Endodermal cell (in vitro differentiated cells): ENCODE measurements around the gene DDR2. TPM values are rescaled to one million over a fixed set of nuclear protein-coding genes. Genes with fewer than 3 reads are reported as not detected.

ENCODE experiments used
- DNase-seq: peaks from one replicate; pipeline ENCODE4 v3.0.0-alpha.2; 2017
- H3K27ac ChIP-seq: 2 replicates; pipeline ENCODE4 v1.5.1; 2013; ENCODE audit warnings: mild to moderate bottlenecking, low read depth, low read length, moderate library complexity
- H3K27me3 ChIP-seq: 2 replicates; pipeline ENCODE4 v1.6.1; 2013; ENCODE audit warnings: mild to moderate bottlenecking, low read length, moderate library complexity; ENCODE audit not compliant: insufficient read depth, control insufficient read depth, poor library complexity, severe bottlenecking
- H3K36me3 ChIP-seq: 2 replicates; pipeline ENCODE4 v1.7.0; 2013; ENCODE audit warnings: mild to moderate bottlenecking, low read length, moderate library complexity; ENCODE audit not compliant: control insufficient read depth, insufficient read depth
- H3K4me1 ChIP-seq: one replicate; pipeline ENCODE4 v1.7.0; 2013; ENCODE audit warnings: low read length; ENCODE audit not compliant: control insufficient read depth, insufficient read depth
- H3K4me3 ChIP-seq: 2 replicates; pipeline ENCODE4 v1.5.1; 2013; ENCODE audit warnings: mild to moderate bottlenecking, low read length, moderate library complexity
- H3K9ac ChIP-seq: 2 replicates; pipeline ENCODE4 v1.6.1; 2013; ENCODE audit warnings: mild to moderate bottlenecking, low read length, moderate library complexity; ENCODE audit not compliant: poor library complexity, severe bottlenecking; ENCODE audit errors: extremely low read depth
- H3K9me3 ChIP-seq: 2 replicates; pipeline ENCODE4 v1.6.1; 2013; ENCODE audit warnings: mild to moderate bottlenecking, low read length, moderate library complexity; ENCODE audit not compliant: control insufficient read depth
- H3K27ac Mint-ChIP-seq: 2 replicates; pipeline ENCODE4 v1.8.0; 2020; ENCODE audit warnings: mixed read lengths
- H3K27me3 Mint-ChIP-seq: 2 replicates; pipeline ENCODE4 v1.8.0; 2021; ENCODE audit warnings: mild to moderate bottlenecking, mixed read lengths; ENCODE audit not compliant: insufficient read depth
- H3K36me3 Mint-ChIP-seq: 2 replicates; pipeline ENCODE4 v1.8.0; 2020; ENCODE audit warnings: low read depth, mixed read lengths
- H3K4me1 Mint-ChIP-seq: 2 replicates; pipeline ENCODE4 v1.8.0; 2020; ENCODE audit warnings: mixed read lengths
- H3K4me3 Mint-ChIP-seq: 2 replicates; pipeline ENCODE4 v1.8.0; 2020; ENCODE audit warnings: mild to moderate bottlenecking, moderate library complexity, mixed read lengths
- H3K9me3 Mint-ChIP-seq: 2 replicates; pipeline ENCODE4 v1.8.0; 2020; ENCODE audit warnings: mild to moderate bottlenecking, mixed read lengths
- CTCF ChIP-seq: fragments of 200-600 bp; sonication (generic); conservative IDR thresholded peaks from 2 replicates; pipeline ENCODE4 v1.5.0; 2021; ENCODE audit warnings: antibody characterized with exemption, mild to moderate bottlenecking
- WGBS, 2 experiments: methylation state at CpG; one replicate each; pipeline versions ENCODE4 v1.1.5 to v1.1.7; 2013; ENCODE audit warnings: missing lambda C conversion rate in 2 of 2, mixed read lengths in 1 of 2; ENCODE audit not compliant: insufficient coverage in 1 of 2, insufficient read length in 1 of 2; 5-methylcytosine and 5-hydroxymethylcytosine counted together
- total RNA-seq, 2 donors: library from RNA; stranded (reverse); fragmentation: NEBNext Ultra II Directional in 1 of 2; extraction: Animal tissue kit (Norgen Biotek cat#: 25700) in 1 of 2; gene quantifications; 2 replicates in 1 of 2; 3 replicates in 1 of 2; pipeline ENCODE4 v1.2.1, GENCODE V29; 2021

DDR2 gene
- total RNA-seq, 2 donors from 2014 or later: 0.26 to 0.55 TPM

- no peak overlapping the region for H3K9ac ChIP-seq
- H3K27ac Mint-ChIP-seq: no peak overlapping the region
- H3K4me3 ChIP-seq: no peak overlapping the region
- H3K4me1 ChIP-seq: no peaks in the 10 kb centered on the region
- no peak overlapping the region for H3K4me3 Mint-ChIP-seq
- DNase-seq: no peak
- H3K36me3 ChIP-seq: no peaks in the 10 kb centered on the region
- H3K27me3 Mint-ChIP-seq: no peaks in the 10 kb centered on the region
- no peak for TF ChIP-seq CTCF
- no peaks in the 10 kb centered on the region for H3K4me1 Mint-ChIP-seq
- no peaks in the 10 kb centered on the region for H3K27me3 ChIP-seq
- no peak overlapping the region for H3K27ac ChIP-seq
- no peaks in the 10 kb centered on the region for H3K9me3 Mint-ChIP-seq
- H3K36me3 Mint-ChIP-seq: no peaks in the 10 kb centered on the region
- WGBS, 2 experiments: 80 to 97% methylated on average over 2 of the region's 2 CpGs
- no peaks in the 10 kb centered on the region for H3K9me3 ChIP-seq
Measured at GRCh38 chr1:162641114-162641513, 8.8 kb downstream of the DDR2 start.

GRCh38 chr1:162644986-162645314 lies 12.7 kb downstream of the DDR2 start:
- Histone ChIP-seq H3K4me3 (no peak overlapping the region), H3K4me1 (no peaks in the 10 kb centered on the region), H3K27ac (no peak overlapping the region), H3K27me3 (no peaks in the 10 kb centered on the region), H3K36me3 (no peaks in the 10 kb centered on the region), H3K9ac (no peak overlapping the region), H3K9me3 (no peaks in the 10 kb centered on the region)
- no peak overlapping the region for H3K4me3 Mint-ChIP-seq
- no peaks in the 10 kb centered on the region for H3K27me3 Mint-ChIP-seq
- no peaks in the 10 kb centered on the region for H3K4me1 Mint-ChIP-seq
- no peak overlapping the region for H3K27ac Mint-ChIP-seq
- no peak for TF ChIP-seq CTCF
- WGBS, 2 experiments: 88 to 95% methylated on average over 2 to 3 of the region's 3 CpGs
- no peak for DNase-seq
- no peaks in the 10 kb centered on the region for H3K9me3 Mint-ChIP-seq
- no peaks in the 10 kb centered on the region for H3K36me3 Mint-ChIP-seq

GRCh38 chr1:162645666-162646065 lies 13.4 kb downstream of the DDR2 start:
- Mint-ChIP-seq H3K27ac (no peak overlapping the region), H3K9me3 (no peaks in the 10 kb centered on the region), H3K4me3 (no peak overlapping the region), H3K36me3 (no peaks in the 10 kb centered on the region), H3K27me3 (no peaks in the 10 kb centered on the region), H3K4me1 (no peaks in the 10 kb centered on the region)
- no peak for TF ChIP-seq CTCF
- 90 to 94% methylated on average over 4 of the region's 4 CpGs for WGBS, 2 experiments
- H3K36me3 ChIP-seq: no peaks in the 10 kb centered on the region
- DNase-seq: no peak
- no peak overlapping the region for H3K9ac ChIP-seq
- H3K4me3 ChIP-seq: no peak overlapping the region
- H3K4me1 ChIP-seq: no peaks in the 10 kb centered on the region
- H3K27me3 ChIP-seq: no peaks in the 10 kb centered on the region
- no peaks in the 10 kb centered on the region for H3K9me3 ChIP-seq
- no peak overlapping the region for H3K27ac ChIP-seq
